GM18907 (cell line): ENCODE results near the gene PARVA.

Experiments used
- ATAC-seq: cut with Tn5 transposase; IDR thresholded peaks from one replicate; pipeline ENCODE4 v1.9.1; 2021; ENCODE audit warnings: mild to moderate bottlenecking, moderate library complexity; ENCODE audit not compliant: unreplicated experiment

Gene PARVA

DNA sequence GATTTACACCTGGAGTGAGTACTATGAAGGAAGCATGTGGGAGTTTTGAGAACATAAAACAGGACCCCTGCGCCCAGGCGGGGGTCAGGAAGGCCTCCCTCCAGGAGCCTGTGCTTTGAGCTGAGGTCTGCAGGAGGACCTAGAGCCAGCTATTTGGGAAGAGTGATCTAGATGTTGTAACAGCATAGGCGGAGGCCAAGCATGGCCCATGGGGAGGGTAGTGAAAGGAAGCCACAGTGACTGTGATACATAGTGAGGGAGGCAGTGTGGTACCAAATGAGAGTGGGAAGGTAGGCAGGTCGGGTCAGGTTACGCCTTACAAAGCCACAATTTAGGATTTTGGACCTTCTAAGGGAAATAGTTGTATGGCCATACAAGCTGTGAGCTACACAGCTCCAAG, 147.5 kb downstream of the PARVA start:
- no peak for ATAC-seq

DNA sequence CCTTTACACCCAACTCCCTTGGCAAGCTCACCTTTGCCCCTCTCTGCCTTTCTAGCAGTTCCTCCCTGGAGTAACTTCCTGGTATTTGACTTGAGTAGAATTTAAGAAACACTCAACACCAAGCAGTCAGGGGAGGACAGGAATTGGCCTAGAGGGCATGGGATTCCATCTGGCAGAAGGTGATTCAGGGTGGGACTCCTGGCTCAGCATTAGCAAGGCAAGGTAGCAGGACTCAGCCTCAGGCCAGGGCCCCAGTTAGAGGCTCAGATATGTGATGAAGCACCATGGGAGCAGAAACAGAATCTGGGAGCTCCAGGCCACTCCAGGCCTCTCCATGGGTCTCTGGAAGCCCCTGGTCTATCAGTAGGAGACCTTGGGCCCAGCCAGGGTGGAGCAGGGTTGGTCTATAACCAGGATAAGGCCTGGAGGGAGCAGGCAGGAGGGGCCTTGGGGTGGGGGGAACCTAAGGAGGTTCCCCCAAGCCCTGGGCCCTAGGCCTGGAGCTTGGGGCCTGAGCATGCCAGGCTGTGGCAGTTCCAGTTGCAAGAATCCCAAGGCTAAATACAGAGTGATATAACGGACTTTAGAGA, 148.2 kb downstream of the PARVA start:
- no peak for ATAC-seq

DNA sequence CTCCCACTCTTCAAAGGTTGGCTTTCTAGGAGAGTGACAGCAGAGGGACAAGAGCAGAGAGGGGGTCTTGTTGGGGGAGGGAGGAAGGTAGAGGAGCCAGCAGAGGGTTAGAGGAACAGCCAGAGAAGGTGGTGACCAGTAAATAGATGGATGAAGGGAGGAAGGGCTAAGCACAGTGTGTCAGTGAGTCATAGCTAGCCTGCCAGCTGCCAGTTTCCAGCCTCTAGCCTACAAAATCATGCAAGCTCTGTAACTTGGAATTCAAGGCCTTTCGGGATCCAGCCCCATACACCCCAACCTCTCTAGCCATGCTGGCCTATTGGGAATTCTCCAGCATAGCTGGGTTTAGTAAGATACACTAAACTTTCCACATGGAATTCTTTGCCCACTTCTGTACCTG, 149.4 kb downstream of the PARVA start:
- no peak for ATAC-seq

DNA sequence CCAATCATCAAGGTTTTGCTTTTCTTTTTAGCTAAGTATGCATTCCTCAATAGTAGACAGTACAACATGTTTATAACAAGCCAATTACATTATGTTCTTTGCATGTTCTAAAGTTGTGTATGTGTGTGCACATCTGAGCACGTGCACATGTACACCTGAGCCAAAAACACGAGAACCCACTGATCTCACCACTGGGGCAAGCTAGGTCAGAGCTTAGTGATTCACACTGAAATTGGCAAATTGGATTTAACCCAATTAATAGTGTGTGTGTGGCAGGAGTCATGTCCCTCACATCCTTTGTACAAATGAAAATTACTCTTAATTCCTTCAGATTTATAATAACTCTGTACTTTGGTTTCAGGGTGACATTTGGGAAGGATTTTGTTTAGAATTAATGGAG, 151.1 kb downstream of the PARVA start:
- no peak for ATAC-seq

DNA sequence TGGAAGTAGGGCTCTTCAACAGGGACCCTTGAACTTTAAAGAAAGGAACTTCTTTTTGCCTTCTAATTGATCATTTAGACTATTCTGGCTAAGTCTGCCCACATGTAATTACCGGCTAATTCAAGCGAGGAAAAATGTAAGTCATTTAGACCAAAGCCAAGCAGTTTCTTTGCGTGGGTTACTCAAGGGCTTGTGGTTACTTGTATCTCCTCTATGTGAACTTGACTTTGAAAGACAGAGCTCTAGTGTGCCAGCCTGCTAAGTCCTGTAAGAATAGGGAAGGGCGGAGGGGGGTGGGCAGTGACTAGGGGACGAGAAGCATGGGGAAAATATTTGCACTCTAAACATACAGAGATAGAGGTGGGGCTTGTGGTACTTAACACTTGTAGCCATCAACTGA, 151.7 kb downstream of the PARVA start:
- no peak for ATAC-seq

DNA sequence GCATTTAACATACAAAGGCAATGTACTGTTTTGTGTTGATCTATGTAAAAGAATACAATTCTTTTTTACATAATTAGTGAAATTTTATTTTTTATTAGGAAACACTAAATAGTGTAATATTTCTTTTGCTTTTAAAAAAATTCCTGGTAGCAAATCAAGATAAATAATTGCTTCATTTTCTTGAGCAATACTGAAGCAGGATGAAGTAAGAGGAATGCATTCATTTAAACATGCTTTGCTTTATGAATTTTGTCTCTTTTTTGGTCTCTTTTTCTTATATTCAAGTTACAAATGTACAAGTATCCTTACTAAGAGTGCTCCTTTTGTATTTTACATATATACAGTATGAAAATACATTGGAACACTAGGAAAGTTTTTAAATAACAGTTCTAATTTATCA, 152.4 kb downstream of the PARVA start:
- ATAC-seq, result no peak

DNA sequence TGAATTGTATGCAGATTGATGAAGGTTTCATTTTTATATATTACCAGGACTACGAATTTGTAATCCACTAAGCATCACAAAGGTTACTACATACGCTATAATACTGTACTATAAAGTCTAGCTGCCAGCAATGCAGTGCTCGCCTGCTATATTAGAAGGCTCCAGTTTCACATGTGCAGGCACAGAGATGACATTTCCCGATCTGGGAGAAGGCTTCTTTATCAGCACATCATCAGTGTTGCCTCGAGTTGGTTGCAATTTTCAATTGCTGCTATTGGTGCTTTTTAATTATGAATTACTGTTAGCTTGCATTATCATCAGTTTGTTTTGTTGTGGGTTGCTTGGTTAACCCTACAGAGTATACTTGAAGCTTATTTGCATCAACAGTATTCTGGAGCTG, 153.6 kb downstream of the PARVA start:
- no peak for ATAC-seq

DNA sequence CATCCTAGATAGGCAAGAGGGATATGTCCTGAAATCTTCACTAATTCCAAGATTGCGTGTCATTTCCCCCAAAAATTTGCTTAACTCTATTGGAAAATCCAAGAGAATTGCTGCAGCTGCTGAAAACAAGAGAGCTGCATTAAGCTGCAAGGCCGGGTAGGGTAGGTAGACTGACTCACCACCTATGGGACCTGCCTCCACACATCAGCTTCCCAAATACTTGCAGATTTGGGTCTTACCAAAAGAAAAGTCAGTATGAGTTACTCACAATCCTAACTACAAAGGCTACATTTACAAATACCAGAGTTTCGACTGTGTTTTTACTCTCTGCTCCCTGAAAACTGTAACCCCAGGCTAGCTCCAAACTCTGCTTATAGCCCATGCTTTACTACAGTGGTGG, 154.3 kb downstream of the PARVA start:
- ATAC-seq, result no peak

DNA sequence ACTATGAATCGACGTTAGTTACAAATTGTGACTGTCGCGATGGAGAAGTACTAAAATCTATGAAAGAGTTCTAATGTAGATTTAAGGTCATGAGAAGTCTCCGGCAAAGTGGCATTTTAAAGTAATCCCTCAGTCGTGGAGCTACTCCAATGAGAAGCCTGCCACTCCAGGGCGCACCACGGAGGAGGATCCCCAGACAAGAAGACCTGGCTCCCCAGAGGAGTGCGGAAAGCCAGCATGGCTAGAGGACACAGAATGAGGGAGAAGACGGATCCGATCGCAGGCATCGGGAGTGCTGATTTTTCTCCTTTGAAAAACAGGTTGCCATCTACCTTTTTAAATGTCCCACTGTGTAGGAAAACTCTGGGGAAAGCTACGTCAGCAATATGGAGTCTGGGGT, 155.2 kb downstream of the PARVA start:
- ATAC-seq, result no peak

DNA sequence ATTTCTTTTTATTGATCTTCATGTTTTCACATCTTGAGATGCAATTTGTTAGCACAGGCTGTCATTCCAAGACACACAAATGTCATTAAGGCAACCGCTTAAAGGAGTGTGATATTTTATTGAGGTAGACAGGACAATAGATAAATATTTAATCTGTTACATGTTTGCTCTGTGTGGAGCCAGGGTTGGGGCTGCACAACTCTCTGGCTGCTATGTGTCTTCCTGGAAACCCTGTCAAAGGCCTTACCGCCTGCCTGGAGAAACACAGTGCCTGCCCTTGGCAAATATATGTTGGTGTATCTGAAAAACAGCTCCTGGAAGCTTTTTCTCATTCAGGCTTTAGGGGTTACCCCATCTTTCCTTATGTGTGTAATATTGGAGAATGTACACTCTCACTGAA, 157.2 kb downstream of the PARVA start:
- ATAC-seq, result no peak

DNA sequence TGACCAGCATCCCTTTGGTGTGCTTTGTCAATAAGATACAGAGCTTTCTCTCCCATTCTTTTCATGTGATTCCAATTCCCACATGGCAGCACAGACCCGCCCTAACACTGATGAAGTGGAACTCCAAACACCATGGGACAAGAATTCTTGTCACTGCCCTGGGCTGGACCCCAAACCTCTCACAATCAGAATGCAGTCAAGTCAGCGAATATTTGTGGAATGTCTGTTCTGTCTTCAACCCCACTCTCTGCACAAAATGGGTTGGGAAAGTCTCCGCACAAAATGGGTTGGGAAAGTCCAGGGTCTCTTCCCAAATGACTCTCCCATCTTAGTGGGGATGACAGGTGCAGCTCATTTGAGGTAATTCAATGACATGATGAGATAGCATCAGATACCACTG, 157.9 kb downstream of the PARVA start:
- ATAC-seq, result no peak

DNA sequence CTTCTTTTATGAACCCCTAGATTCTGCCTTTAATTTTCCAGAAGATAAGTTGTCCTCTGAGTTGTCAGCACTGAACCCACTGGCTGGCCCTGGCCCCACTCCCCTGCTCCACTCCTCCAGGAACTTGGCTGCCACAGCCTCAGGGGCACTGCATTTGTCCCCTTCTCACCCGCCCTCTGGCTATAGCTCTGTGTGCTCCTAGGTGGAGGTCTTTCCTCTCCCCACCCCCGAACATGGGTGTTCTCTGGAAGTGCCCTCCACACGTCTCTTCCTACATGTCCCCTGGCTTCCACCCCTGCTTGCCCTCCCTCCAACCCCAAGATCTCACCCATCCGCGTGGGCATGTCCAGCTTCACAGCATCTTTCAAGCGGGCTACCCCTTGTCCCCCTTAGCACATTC, 159.2 kb downstream of the PARVA start:
- no peak for ATAC-seq

DNA sequence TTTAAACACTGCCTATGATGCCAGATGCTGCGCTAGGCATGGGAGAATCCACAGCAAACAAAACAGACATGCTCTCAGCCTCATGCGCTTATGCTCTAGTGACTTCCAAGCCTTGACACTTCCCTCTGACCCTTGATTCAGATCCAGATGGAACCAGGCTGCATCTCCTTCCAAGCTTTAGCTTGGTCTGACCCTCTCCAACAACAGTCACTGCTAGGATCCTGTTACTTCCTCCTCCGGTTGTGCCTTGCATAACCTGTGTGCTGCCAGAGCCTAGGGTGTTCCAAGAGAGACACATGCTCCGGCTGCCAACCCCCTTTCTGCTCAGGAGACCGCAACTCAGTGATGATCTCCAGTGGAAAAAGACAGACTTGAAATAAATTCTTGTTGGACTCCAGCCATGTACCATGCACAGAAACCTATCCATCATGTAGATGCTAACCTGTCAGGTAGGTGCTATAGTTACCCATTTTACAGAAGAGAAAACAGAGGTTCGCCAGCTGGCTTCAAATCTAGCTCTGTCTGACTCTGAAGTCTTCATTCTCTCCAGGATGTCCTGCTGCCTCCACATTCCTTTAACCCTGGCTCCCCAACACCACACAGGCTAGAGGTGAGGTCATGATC, 160.5 kb downstream of the PARVA start:
- ATAC-seq, result no peak

DNA sequence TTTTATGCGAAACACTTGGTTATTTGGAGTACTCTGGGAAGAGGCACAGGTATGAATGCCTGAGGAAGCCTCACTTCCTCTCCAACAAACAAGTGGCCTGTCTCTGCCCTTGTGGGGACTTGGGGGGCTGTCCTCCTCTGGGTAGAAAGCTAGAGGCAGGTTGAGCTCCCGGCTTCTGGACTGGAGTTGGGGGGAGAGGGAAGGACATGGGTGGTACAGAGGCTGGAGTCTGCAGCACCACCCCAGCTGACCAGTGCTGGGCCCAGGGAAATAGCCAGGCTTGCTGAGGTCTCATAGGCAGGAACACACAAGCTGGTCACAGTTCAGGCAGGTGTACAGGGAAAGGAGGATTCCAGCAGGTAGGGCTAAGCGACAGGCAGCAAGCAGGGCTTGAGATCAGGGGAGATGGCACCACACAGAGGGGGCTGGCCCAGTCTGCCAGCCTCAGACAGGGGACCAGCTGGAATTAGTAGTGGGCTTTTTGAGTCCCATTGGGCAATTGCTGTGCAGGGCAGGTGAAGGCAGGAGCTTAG, 161.6 kb downstream of the PARVA start:
- no peak for ATAC-seq

DNA sequence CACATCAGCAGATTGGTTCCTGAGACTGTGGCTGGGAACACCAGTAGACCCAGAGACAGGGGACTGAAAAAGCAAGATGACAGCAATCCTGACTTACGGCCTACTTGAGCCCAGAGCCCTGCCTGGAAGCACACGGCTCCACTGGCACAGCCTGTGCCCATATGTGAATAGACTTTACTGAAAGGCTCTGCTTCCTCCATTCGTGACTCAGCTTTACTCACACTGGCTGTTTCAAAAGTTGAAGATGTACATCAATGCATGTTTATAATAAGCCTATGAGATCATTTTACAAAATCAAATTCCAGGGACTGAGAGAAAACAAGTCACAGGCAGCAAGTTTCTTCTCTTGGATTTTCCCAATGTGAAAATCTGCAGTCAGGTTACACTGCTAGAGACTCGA, 162.2 kb downstream of the PARVA start:
- ATAC-seq, result no peak

DNA sequence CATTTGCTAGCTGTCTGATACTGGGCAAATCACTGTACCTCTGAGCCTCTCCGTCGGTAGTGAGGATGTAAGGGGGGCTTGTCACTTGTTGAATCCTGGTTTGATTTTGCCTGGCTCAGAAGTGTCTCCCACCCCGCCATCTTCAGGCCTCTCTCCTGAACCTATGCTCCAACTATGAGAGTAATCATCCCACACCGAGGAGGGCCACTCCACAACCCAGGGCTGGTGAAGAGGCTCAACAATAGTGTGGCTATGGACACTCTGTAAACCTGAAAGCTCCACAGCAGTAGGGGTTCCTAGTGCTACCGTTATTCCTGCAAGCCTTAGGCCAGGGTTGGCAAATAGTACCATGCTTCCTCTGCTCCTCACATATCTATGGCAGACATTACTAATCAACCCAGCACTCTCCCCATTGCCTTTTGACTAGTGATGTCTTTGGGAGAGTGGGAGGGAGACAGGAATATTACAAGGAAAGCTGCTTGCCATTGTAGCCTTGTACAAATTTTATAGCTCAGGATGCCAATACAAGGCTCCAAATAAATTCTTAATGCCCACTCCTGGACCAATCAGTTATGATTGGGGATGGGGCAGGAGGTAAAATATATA, 162.8 kb downstream of the PARVA start:
- no peak for ATAC-seq

DNA sequence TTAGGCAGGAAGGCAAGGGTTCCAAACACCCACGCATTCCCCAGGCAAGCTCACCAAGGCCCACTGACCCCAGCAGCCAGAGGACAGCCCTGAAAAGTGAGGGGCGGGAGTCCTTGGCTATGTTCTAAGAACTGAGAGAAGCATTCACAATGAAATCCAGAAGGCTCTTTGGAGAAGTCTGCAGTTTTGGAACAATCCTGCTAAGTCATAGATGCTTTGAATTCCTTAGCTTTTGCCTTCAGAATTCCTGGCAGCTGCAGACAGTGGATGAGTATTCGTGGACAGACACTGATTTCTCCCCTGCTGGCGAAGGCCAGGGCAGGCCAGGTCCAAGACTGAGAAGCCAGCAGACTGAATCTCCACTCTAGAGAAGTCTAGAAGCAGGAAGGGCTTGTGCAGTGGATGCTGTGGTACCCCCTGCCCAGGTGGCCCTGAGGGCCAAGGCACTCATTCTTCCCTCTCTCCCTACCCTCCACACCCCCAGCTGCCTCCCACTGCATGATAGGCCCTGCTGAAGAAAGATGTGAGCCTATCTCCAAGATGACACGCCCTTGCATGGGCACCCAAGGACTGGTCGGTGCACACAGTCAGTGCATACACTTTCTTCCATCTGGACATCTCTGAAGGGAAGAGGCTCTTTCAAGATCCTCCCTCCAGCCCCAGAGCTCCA, 163.7 kb downstream of the PARVA start:
- no peak for ATAC-seq

DNA sequence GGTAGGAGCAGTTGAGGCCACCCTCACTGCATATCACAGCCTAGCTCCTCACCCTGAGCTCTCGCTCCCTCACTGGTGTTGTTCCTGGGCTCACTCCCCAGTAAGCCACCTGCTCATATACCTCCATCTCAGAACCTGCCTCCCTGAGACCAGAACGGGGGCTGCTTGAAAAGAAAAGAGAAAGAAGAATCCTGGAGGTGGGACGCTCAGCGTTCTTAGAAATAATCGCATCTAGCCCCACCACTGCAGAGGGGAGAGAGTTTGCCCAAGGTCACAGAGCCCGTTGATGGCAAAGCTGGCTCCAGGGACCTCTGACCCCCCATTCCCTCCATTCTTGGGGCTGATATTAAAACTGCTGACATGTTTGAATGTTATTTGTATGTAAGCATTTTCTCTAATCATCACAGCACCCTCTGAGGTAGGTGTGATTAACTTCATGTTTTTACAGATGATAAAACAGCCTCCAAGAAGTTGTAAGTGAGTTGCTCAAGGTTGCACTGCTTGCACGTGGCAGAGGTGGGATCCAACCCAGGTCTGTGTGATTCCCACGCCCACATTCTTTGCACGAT, 164.3 kb downstream of the PARVA start:
- no peak for ATAC-seq

DNA sequence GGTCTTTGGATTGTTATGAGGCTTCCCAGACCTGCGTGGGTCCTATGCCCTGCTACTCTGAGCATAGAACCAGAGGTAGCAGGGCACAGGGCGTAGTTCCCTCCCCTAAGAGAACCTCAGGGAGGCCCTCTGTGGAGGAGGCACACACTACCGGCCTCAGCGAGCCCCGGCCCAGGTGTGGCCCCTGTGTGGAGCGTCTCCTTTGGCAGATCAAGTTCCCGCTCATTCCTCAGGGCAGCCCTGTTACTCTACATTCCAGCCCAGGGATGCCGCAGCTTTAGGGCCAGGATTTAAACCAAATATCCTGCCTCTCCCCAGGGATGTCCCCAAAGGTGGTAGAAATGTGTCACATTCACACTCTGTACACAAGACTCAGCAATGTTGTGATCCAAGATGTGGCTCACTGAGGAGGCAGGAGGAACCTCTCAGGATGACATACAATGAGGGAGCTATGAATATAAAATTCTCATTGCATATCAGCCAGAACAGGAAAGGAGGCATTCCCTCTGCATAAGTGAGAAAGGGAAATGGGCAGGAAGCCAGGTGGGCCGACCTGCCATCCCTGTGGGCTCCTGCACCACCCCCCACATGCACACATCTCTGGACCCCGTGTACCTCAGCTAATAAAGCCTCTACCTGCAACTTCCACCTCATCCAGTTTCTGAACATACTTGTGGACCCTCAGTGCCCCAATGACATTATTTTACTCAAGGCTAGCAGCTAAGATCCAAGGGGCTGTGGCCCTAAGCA, 165.0 kb downstream of the PARVA start:
- no peak for ATAC-seq

DNA sequence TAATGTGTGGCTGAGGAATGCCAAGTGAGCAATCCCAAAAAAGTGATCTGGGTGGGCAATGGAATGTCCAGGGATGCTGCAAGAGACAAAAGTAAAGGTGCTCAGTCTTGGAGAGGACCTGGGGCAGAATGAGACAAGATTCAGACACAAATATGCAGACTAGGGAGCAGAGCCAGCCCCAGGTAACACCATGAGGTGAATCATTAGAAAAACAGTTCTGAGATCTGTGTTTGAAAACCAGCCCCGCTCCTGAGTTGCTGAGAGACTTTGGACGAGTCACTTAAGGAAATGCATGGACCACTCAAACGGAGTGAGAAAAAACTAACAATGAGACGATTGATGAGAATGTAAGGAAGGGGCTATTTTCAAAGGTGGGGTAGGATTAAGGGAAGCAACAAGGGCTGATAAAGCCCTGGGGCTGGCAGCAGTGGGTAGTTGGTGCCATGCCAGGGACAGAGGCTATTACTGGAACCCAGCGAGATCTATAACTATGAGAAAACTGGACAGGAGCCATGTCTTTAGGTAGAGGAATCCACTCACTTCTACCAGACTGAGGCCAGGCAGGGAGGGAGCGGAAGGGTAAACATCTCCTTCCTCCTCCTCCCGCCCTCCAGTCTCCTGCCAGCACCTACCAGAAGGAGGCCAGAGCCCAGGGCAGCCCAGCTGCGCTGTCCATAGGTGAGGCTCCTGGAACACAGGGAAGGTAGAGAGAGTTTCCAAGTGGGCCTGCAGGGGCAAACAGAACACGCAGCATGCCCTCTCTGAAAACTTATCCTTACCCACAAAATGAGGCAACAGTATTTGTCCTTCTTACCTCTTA, 166.4 kb downstream of the PARVA start:
- ATAC-seq, result no peak
